ENCODE data around the gene ARIH2. TPM values are rescaled to one million over a fixed set of nuclear protein-coding genes. Genes with fewer than 3 reads are reported as not detected.
"Not testable (repeated sequence)": the region's sequence is repeated elsewhere in the genome, so short reads cannot be mapped to it uniquely, and the experiment has no call there.

The ARIH2 gene
- total RNA-seq, 5 donors from 2014 or later (not counting 1 experiment from before 2014, with no cell fraction given), result 136 to 163 (median 153) TPM

DNA sequence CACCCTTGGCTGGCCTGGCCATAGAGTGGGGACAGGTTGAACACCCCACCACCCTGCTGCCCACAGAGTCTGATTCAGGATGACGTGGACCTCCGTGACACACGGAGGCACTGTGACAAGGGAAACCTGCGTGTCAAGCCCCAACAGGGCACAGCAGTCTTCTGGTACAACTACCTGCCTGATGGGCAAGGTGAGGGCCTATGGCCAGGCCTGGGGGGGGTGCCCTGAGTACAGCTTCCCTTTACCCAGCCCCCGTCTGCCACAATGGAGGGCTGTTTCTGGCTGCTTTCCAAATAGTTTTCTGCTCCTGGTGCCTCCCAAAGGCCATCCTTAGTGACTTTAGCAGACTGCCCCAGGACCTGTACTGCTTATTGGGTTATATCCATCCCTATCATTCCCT, 87.4 kb downstream of the ARIH2 start:
- WGBS (ENCODE audit: insufficient coverage), result 100% methylated on average over 3 of the region's 5 CpGs
- H3K27ac Mint-ChIP-seq, result peak overlapping the region; percentile 100
- Histone ChIP-seq H3K27me3 (replicated peaks in 1 of 2; ENCODE audit: control insufficient read depth in 2 of 2, extremely low read depth in 1 of 2, insufficient read depth in 2 of 2, low read length in 1 of 2) (no peaks in the 10 kb centered on the region), H3K27ac (ENCODE audit: low read length) (no peak overlapping the region), H3K4me1 (ENCODE audit: control insufficient read depth in 1 of 2, extremely low read depth in 1 of 2, insufficient read depth in 2 of 2, low read length in 2 of 2) (peaks cover 0 to 24% of the 10 kb centered on the region in 2 experiments), H3K4me3 (ENCODE audit: control insufficient read depth in 1 of 2, extremely low read depth in 1 of 2, low read length in 1 of 2) (no peak overlapping the region), H3K9me3 (no peaks in the 10 kb centered on the region), H3K36me3 (ENCODE audit: control insufficient read depth in 2 of 2, extremely low read depth in 1 of 2, insufficient read depth in 1 of 2, low read length in 1 of 2) (no peaks in the 10 kb centered on the region)
- ChIA-PET POLR2A (no interaction called here), CTCF (interaction anchor here in 1 of 2 donors (2.1 to 3.2 kb wide), 4 partner anchors 15 to 152 kb away, joined by 9 to 64 read pairs (median 36); partner anchors contain the start of genes IMPDH2, NDUFAF3 and P4HTM)
- no peaks in the 10 kb centered on the region for H3K27me3 Mint-ChIP-seq
- H3K4me3 Mint-ChIP-seq, result peak overlapping the region; percentile 93 to 100 (median 99)
- DNase-seq (no peak), ATAC-seq (replicated peaks in 1 of 4) (no peak)
- no peaks in the 10 kb centered on the region for H3K36me3 Mint-ChIP-seq
- peaks cover 22 to 35% (median 25%) of the 10 kb centered on the region in 3 donors for H3K4me1 Mint-ChIP-seq
- H3K9me3 Mint-ChIP-seq, result no peaks in the 10 kb centered on the region

DNA sequence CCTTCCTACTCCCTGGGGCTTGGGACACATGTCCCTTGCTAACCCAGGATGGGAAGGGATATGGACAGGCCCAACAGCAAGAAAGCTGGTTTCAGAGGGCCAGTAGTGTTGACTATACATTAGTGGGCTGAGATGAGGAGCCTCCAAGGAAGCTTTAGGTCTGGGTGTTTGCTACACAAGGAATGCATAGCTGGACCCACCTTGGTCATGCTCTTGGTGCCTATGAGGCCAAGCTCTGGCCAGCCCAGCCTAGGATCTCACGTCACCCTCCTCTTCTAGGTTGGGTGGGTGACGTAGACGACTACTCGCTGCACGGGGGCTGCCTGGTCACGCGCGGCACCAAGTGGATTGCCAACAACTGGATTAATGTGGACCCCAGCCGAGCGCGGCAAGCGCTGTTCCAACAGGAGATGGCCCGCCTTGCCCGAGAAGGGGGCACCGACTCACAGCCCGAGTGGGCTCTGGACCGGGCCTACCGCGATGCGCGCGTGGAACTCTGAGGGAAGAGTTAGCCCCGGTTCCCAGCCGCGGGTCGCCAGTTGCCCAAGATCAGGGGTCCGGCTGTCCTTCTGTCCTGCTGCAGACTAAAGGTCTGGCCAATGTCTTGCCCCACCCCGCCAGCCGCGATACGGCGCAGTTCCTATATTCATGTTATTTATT, 87.9 kb downstream of the ARIH2 start:
- H3K36me3 ChIP-seq (ENCODE audit: control insufficient read depth in 2 of 2, extremely low read depth in 1 of 2, insufficient read depth in 1 of 2, low read length in 1 of 2), result peaks cover 0 to 4% of the 10 kb centered on the region in 2 donors
- ChIA-PET CTCF (interaction anchor here (0.6 to 3.2 kb wide), 17 partner anchors 11 to 464 kb away, joined by 3 to 64 read pairs (median 6); partner anchors contain the start of genes ARIH2 (in 1 of the 2), DAG1 (in 1 of the 2), DALRD3 (in 1 of the 2) and IMPDH2 (in 1 of the 2)), POLR2A (interaction anchor here (0.5 to 1.5 kb wide), 13 partner anchors 12 to 195 kb away, joined by 3 to 16 read pairs (median 5); partner anchors contain the start of genes DALRD3 (in 1 of the 2), NDUFAF3 (in 1 of the 2) and QRICH1 (in 1 of the 2))
- H3K4me3 ChIP-seq (ENCODE audit: control insufficient read depth in 1 of 2, extremely low read depth in 1 of 2, low read length in 1 of 2), result peak overlapping the region; percentile 72 to 96
- Mint-ChIP-seq H3K36me3 (peaks cover 1% of the 10 kb centered on the region), H3K9me3 (no peaks in the 10 kb centered on the region), H3K27me3 (no peaks in the 10 kb centered on the region), H3K4me1 (peaks cover 23 to 35% (median 29%) of the 10 kb centered on the region in 3 donors), H3K4me3 (peak overlapping the region; percentile 93 to 100 (median 99)), H3K27ac (peak overlapping the region; percentile 100)
- DNase-seq, result peak in 3 of 35 experiments; percentile 23 to 39 (median 26)
- 7% methylated on average over 32 of the region's 32 CpGs for WGBS (ENCODE audit: insufficient coverage)
- no peak for ATAC-seq (replicated peaks in 1 of 4)
- no peaks in the 10 kb centered on the region for H3K27me3 ChIP-seq (replicated peaks in 1 of 2; ENCODE audit: control insufficient read depth in 2 of 2, extremely low read depth in 1 of 2, insufficient read depth in 2 of 2, low read length in 1 of 2)
- H3K27ac ChIP-seq (ENCODE audit: low read length), result peak overlapping the region; percentile 95
- peaks cover 0 to 24% of the 10 kb centered on the region in 2 experiments for H3K4me1 ChIP-seq (ENCODE audit: control insufficient read depth in 1 of 2, extremely low read depth in 1 of 2, insufficient read depth in 2 of 2, low read length in 2 of 2)
- H3K9me3 ChIP-seq, result no peaks in the 10 kb centered on the region

DNA sequence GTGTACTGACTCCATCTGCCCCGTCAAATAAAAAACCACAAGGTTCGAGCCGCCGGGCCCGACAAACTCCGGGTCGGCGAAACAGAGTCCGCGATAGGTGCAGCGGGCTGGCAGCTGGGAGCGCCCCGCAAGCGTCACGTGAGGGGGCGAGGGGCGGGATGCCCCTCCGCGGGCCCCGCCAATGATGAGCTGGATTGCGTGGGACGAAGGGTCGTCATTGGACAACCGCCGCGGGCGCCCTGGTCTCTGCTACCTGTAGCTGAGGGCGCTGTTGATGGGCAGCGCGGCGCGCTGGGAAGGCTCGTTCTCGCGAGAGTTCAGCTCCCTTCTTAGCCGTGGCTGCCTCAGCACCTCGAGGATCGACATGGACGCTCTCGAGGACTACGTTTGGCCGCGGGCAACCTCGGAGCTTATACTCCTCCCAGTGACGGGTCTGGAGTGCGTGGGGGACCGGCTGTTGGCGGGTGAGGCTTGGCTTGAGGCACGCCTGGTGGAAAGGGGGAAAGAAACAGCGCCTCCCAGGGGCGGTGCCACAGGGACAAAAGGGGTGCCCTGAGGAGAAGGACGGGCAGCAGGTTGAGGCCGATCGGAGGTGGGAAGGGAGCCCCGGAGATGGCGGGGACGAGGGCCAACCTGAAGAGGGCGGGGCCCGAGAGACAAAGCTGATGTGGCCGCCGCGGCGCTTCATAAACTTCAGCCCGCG, 88.6 kb downstream of the ARIH2 start, which contains the start of gene WDR6:
Gene WDR6, plus strand, starts transcription at position 324 of the 703 bp plus-strand sequence. Its CDS starts 41 bp downstream, at position 365.
- Mint-ChIP-seq H3K4me3 (peak within 1 kb of the TSS; percentile 93 to 100 (median 99)), H3K27me3 (no peaks in the 10 kb centered on the region), H3K4me1 (peaks cover 29 to 40% (median 35%) of the 10 kb centered on the region in 3 donors), H3K9me3 (no peaks in the 10 kb centered on the region), H3K27ac (peak within 1 kb of the TSS; percentile 100), H3K36me3 (peaks cover 8% of the 10 kb centered on the region)
- H3K27ac ChIP-seq (ENCODE audit: low read length), result peak within 1 kb of the TSS; percentile 95
- POLR2A ChIA-PET, result interaction anchor here (0.5 to 1.5 kb wide), 17 partner anchors 10 to 665 kb away, joined by 3 to 16 read pairs (median 4); partner anchors contain the start of genes DALRD3 (in 1 of the 2), NDUFAF3 (in 1 of the 2) and QRICH1 (in 1 of the 2)
- DNase-seq, result peak; percentile 89 to 99 (median 96)
- H3K9me3 ChIP-seq, result no peaks in the 10 kb centered on the region
- peaks cover 4 to 10% of the 10 kb centered on the region in 2 donors for H3K36me3 ChIP-seq (ENCODE audit: control insufficient read depth in 2 of 2, extremely low read depth in 1 of 2, insufficient read depth in 1 of 2, low read length in 1 of 2)
- no peaks in the 10 kb centered on the region for H3K27me3 ChIP-seq (replicated peaks in 1 of 2; ENCODE audit: control insufficient read depth in 2 of 2, extremely low read depth in 1 of 2, insufficient read depth in 2 of 2, low read length in 1 of 2)
- ATAC-seq (replicated peaks in 1 of 4), result peak; percentile 90 to 92 (median 91)
- under 1% methylated on average over 48 of the region's 65 CpGs for WGBS (ENCODE audit: insufficient coverage)
- peak within 1 kb of the TSS; percentile 72 to 96 for H3K4me3 ChIP-seq (ENCODE audit: control insufficient read depth in 1 of 2, extremely low read depth in 1 of 2, low read length in 1 of 2)
- CTCF ChIA-PET, result interaction anchor here (0.6 to 3.2 kb wide), 21 partner anchors 8 to 463 kb away, joined by 3 to 64 read pairs (median 5); partner anchors contain the start of genes ARIH2 (in 1 of the 2), DAG1 (in 1 of the 2), DALRD3 (in 1 of the 2) and IMPDH2 (in 1 of the 2)
- H3K4me1 ChIP-seq (ENCODE audit: control insufficient read depth in 1 of 2, extremely low read depth in 1 of 2, insufficient read depth in 2 of 2, low read length in 2 of 2), result peaks cover 0 to 27% of the 10 kb centered on the region in 2 experiments

GRCh38 chr3:49007771-49008528, 89.3 kb downstream of the ARIH2 start:
- ATAC-seq (replicated peaks in 1 of 4) (peak; percentile 59 to 70 (median 62)), DNase-seq (peak; percentile 60 to 88 (median 74))
- Histone ChIP-seq H3K36me3 (ENCODE audit: control insufficient read depth in 2 of 2, extremely low read depth in 1 of 2, insufficient read depth in 1 of 2, low read length in 1 of 2) (peaks cover 11 to 16% of the 10 kb centered on the region in 2 donors), H3K27ac (ENCODE audit: low read length) (peak overlapping the region; percentile 95), H3K4me1 (ENCODE audit: control insufficient read depth in 1 of 2, extremely low read depth in 1 of 2, insufficient read depth in 2 of 2, low read length in 2 of 2) (peaks cover 0 to 27% of the 10 kb centered on the region in 2 experiments), H3K9me3 (no peaks in the 10 kb centered on the region), H3K27me3 (replicated peaks in 1 of 2; ENCODE audit: control insufficient read depth in 2 of 2, extremely low read depth in 1 of 2, insufficient read depth in 2 of 2, low read length in 1 of 2) (no peaks in the 10 kb centered on the region), H3K4me3 (ENCODE audit: control insufficient read depth in 1 of 2, extremely low read depth in 1 of 2, low read length in 1 of 2) (peak overlapping the region; percentile 72 to 96)
- Mint-ChIP-seq H3K4me3 (peak overlapping the region; percentile 93 to 100 (median 99)), H3K36me3 (peaks cover 8% of the 10 kb centered on the region), H3K27ac (peak overlapping the region; percentile 100), H3K4me1 (peaks cover 31 to 40% (median 36%) of the 10 kb centered on the region in 3 donors), H3K9me3 (no peaks in the 10 kb centered on the region), H3K27me3 (no peaks in the 10 kb centered on the region)
- ChIA-PET CTCF (interaction anchor here (0.5 to 3.2 kb wide), 16 partner anchors 8 to 575 kb away, joined by 3 to 64 read pairs (median 6); partner anchors contain the start of genes DAG1 (in 1 of the 2), IMPDH2 (in 1 of the 2), NDUFAF3 (in 1 of the 2) and P4HTM (in 1 of the 2)), POLR2A (interaction anchor here (0.6 to 1.5 kb wide), 11 partner anchors 10 to 664 kb away, joined by 3 to 16 read pairs (median 4); partner anchors contain the start of genes DALRD3 (in 1 of the 2), NDUFAF3 (in 1 of the 2) and QRICH1 (in 1 of the 2))
- WGBS (ENCODE audit: insufficient coverage), result 59% methylated on average over 12 of the region's 41 CpGs

GRCh38 chr3:49008627-49009026, 90.0 kb downstream of the ARIH2 start:
- not testable (repeated sequence) for H3K4me3 ChIP-seq (ENCODE audit: control insufficient read depth in 1 of 2, extremely low read depth in 1 of 2, low read length in 1 of 2); H3K27me3 Mint-ChIP-seq; DNase-seq; H3K9me3 ChIP-seq; H3K9me3 Mint-ChIP-seq; ATAC-seq (replicated peaks in 1 of 4); H3K27me3 ChIP-seq (replicated peaks in 1 of 2; ENCODE audit: control insufficient read depth in 2 of 2, extremely low read depth in 1 of 2, insufficient read depth in 2 of 2, low read length in 1 of 2); H3K36me3 Mint-ChIP-seq
- Histone ChIP-seq H3K27ac (ENCODE audit: low read length) (peak overlapping the region; percentile 95), H3K36me3 (ENCODE audit: control insufficient read depth in 2 of 2, extremely low read depth in 1 of 2, insufficient read depth in 1 of 2, low read length in 1 of 2) (peaks cover 18% of the 10 kb centered on the region in 2 donors), H3K4me1 (ENCODE audit: control insufficient read depth in 1 of 2, extremely low read depth in 1 of 2, insufficient read depth in 2 of 2, low read length in 2 of 2) (peaks cover 0 to 27% of the 10 kb centered on the region in 2 experiments)
- Mint-ChIP-seq H3K4me1 (peaks cover 31 to 40% (median 39%) of the 10 kb centered on the region in 3 donors), H3K27ac (peak overlapping the region; percentile 100), H3K4me3 (peak overlapping the region; percentile 93 to 100 (median 99))
- ChIA-PET CTCF (interaction anchor here in 1 of 2 donors (0.5 to 3.2 kb wide), 2 partner anchors 12 to 66 kb away, joined by 4 to 46 read pairs; partner anchors contain the start of gene NDUFAF3), POLR2A (interaction anchor here (0.6 to 1.1 kb wide), 2 partner anchors 21 to 168 kb away, joined by 4 to 6 read pairs; partner anchors contain the start of gene IMPDH2 (in 1 of the 2))
- 80% methylated on average over 1 of the region's 5 CpGs for WGBS (ENCODE audit: insufficient coverage)

Data from T-cell (primary cell).